HG03575 (cell line): ENCODE results near the gene SLC29A2.

Source experiments
- ATAC-seq: cut with Tn5 transposase; IDR thresholded peaks from one replicate; pipeline ENCODE4 v1.9.1; 2021; ENCODE audit not compliant: unreplicated experiment, insufficient number of reproducible peaks, low FRiP score; ENCODE audit errors: extremely low read depth

SLC29A2 gene

GRCh38 chr11:66312549-66313320 is 58.8 kb downstream of the SLC29A2 start:
- ATAC-seq: no peak
